Effector memory CD8-positive, alpha-beta T cell (primary cell): ENCODE data around the gene ERCC6L2.

Experiments
- ATAC-seq: fragments of 150-1000 bp; cut with Tn5 transposase; replicated peaks from 2 replicates; pipeline ENCODE4 v1.10.0; 2021; ENCODE audit warnings: mild to moderate bottlenecking, moderate library complexity
- DNase-seq, 3 experiments: peaks; one replicate each; pipeline ENCODE4 v3.0.0; 2021
- H3K27ac Mint-ChIP-seq, 2 donors: one replicate each; pipeline ENCODE4 v1.8.0; 2022; ENCODE audit warnings: mild to moderate bottlenecking in 2 of 2, mixed read lengths in 2 of 2, moderate library complexity in 2 of 2
- H3K27me3 Mint-ChIP-seq, 2 donors: one replicate each; pipeline ENCODE4 v1.8.0; 2022; ENCODE audit warnings: mixed read lengths in 2 of 2
- H3K36me3 Mint-ChIP-seq: one replicate; pipeline ENCODE4 v1.8.0; 2022; ENCODE audit warnings: mild to moderate bottlenecking, moderate library complexity, mixed read lengths; ENCODE audit not compliant: insufficient read depth
- H3K4me1 Mint-ChIP-seq, 2 donors: one replicate each; pipeline ENCODE4 v1.8.0; 2022; ENCODE audit warnings: low read depth in 2 of 2, mixed read lengths in 2 of 2
- H3K4me3 Mint-ChIP-seq, 2 donors: one replicate each; pipeline ENCODE4 v1.8.0; 2022; ENCODE audit warnings: mild to moderate bottlenecking in 2 of 2, mixed read lengths in 2 of 2, moderate library complexity in 2 of 2
- H3K9me3 Mint-ChIP-seq, 2 donors: one replicate each; pipeline ENCODE4 v1.8.0; 2022; ENCODE audit warnings: mixed read lengths in 2 of 2

The ERCC6L2 gene

DNA sequence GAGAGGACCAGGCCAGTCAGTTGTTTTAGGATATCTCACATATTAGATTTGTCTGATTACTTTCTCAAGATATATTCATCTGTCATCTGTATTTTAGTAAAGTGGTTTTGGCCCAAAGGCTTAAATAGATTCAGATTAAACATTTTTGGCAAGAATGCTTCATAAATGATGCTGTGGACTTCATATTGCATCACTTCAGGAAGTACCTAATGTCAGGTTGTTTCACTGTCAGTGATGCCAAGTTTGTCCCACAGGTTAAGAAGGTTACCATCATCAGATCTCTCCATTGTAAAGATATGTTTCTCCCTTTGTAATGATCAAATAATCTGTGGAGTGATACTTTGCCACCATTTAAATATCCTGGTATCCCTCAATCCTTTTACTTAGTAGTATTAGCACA is 37.3 kb downstream of the ERCC6L2 start:
- Mint-ChIP-seq H3K27me3 (no peaks in the 10 kb centered on the region), H3K4me3 (no peak overlapping the region), H3K9me3 (no peaks in the 10 kb centered on the region), H3K36me3 (peaks cover 31% of the 10 kb centered on the region), H3K4me1 (peaks cover 4 to 8% of the 10 kb centered on the region in 2 donors), H3K27ac (no peak overlapping the region)
- DNase-seq (no peak), ATAC-seq (no peak)

DNA sequence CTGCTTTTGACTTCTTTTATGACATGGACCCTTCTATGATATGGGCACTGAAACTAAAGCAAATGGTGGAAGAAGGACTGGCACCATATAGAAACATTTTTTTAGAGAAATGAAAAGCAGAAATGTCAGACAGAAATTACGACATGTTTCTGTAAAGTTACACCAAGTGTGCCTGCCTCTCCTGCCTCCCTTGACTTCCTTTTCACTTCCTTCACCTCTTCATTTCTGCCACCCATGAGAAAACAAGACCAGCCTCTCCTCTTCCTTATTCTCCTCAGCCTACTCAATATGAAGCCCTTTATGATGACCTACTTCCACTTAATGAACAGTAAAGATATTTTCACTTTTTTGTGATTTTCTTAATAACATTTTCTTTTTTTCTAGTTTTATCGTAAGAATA is 44.5 kb downstream of the ERCC6L2 start:
- Mint-ChIP-seq H3K36me3 (peaks cover 43% of the 10 kb centered on the region), H3K9me3 (no peaks in the 10 kb centered on the region), H3K4me1 (peaks cover 1 to 2% of the 10 kb centered on the region in 2 donors), H3K27ac (no peak overlapping the region), H3K27me3 (no peaks in the 10 kb centered on the region), H3K4me3 (no peak overlapping the region)
- DNase-seq (no peak), ATAC-seq (no peak)

DNA sequence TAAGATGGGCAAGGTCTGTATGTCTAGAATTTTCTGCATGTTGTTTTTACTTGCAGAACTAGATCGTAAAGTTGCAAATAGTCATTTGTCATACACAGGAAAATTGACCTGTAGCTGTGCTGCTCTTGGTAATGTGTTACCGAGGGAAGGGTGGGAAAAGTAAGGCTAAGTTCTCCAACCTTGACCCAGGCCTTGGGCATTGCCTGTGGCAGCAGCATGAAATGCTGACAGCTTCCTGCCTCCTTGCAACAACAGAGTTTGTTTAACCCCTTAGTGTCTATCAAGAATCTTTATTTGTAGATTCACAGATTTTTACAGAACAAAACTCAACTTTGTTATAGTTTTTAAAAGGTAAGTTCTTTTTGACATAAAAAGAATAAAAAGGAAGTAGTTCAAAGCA is 48.3 kb downstream of the ERCC6L2 start:
- H3K4me1 Mint-ChIP-seq, result no peaks in the 10 kb centered on the region
- no peaks in the 10 kb centered on the region for H3K27me3 Mint-ChIP-seq
- DNase-seq (no peak), ATAC-seq (no peak)
- peaks cover 20% of the 10 kb centered on the region for H3K36me3 Mint-ChIP-seq
- no peak overlapping the region for H3K4me3 Mint-ChIP-seq
- no peak overlapping the region for H3K27ac Mint-ChIP-seq
- H3K9me3 Mint-ChIP-seq, result no peaks in the 10 kb centered on the region

DNA sequence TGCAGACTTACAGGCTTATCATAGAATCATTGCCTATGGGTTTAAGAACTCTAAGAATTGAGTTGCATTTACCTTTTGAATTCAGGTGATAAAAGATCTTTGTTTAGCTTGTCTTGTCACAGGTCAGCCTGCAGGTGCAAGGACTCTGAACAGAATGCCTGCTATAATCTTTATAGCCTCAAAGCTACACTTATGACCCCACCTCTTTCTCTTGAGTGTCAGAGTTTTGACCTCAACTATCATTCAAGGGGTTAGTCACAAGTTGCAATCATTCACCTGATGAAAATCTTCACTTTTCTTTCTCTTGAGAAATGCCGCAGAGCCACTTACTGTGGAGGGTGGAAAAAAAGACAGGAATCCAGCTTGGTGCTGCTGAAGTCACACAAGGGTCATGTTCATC is 49.5 kb downstream of the ERCC6L2 start:
- no peak overlapping the region for H3K4me3 Mint-ChIP-seq

DNA sequence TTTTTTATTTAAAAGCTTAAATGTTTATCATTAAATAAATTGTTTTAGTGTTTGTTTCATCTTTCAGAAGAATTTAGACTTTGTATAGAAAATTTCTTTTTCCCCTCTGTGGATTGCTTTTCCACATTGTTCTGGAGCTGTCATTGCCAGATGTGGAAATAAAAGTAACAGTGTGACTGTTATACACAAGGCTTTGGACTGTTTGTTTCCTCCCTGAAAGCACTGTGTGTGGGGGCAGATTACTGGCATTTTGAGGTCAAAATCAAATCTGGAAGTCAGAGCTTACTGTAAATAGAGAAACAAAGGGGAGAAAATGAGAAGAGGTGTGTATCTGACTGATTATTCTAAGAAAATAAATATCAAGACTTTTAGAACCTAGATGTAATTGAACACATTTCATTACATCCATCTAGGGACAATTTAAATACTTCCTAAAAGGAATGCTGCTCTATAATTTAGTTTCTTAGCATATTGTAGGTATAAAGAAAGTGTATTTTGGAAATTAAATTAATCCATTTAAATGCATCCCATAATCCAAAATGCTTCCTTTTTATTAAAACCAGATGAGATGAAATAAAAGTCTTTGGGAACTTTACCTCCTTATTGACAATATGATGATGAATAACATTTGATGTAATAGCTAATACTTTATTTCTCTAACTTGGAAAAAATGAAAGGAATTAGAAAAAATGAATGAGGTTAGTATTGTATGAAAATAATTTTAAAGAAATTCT is 51.9 kb downstream of the ERCC6L2 start:
- Mint-ChIP-seq H3K27ac (peak overlapping the region in 1 of 2 donors; percentile 27), H3K36me3 (peaks cover 20% of the 10 kb centered on the region), H3K27me3 (no peaks in the 10 kb centered on the region), H3K4me1 (no peaks in the 10 kb centered on the region), H3K9me3 (no peaks in the 10 kb centered on the region), H3K4me3 (no peak overlapping the region)
- ATAC-seq (no peak), DNase-seq (no peak)

More for the DNA sequence above, 49.5 kb downstream of the ERCC6L2 start:
- Mint-ChIP-seq H3K36me3 (peaks cover 26% of the 10 kb centered on the region), H3K9me3 (no peaks in the 10 kb centered on the region), H3K4me1 (no peaks in the 10 kb centered on the region), H3K27ac (no peak overlapping the region), H3K27me3 (no peaks in the 10 kb centered on the region)
- DNase-seq, result no peak
- no peak for ATAC-seq

DNA sequence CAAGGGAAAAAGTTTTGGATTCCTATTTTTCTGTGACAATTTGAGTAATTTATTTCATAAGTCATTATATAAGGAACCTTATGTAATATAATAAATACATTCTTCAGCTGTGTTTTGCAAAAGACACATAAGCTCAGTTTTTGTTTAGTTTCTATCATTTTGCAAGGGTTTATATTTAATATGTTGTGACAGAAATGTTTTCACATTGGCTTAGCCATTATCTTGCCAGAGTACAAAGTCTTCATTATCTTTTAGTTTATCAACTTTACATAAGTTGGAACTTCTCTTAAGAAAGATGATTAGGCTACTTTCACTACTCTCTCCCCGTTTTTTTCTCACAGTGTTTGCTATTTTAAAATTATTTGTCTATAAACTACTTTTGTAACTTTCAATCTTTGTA is 54.8 kb downstream of the ERCC6L2 start:
- H3K27me3 Mint-ChIP-seq, result no peaks in the 10 kb centered on the region
- H3K4me3 Mint-ChIP-seq, result no peak overlapping the region
- no peaks in the 10 kb centered on the region for H3K9me3 Mint-ChIP-seq
- H3K36me3 Mint-ChIP-seq, result peaks cover 22% of the 10 kb centered on the region
- peak overlapping the region in 1 of 2 donors; percentile 44 for H3K27ac Mint-ChIP-seq
- ATAC-seq (no peak), DNase-seq (no peak)
- no peaks in the 10 kb centered on the region for H3K4me1 Mint-ChIP-seq

DNA sequence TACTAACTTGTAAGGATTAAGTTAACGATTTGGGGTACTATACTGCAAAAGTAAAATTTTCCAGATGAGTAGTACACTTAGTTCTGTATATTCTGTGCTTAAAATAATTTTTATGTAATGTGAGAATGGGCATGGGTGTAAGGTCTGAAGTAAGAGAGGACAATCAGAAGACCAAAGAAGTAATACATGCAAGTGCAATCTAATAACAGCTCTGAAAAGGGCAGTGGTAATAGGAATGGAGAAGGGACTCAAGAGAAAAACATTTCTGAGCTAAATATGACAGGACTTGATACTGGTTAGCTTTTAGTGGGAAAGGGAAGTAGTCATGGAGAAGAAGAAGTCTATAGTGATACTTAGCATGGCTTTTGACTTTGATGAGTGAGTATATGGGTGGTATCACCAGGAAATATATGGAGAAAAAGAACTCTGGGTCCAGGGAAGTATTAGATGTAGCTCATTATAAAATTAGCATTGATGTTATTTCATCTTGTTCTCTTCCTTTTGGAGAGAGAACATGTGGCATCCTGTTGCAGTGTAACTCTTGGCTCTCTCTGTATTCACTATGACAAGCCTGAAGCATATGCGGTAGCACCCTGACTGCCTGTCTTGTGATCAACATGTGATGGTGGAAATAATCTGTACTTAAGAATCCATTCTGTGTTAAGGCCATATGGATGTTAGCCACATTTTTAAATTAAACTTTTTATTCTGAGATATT is 60.5 kb downstream of the ERCC6L2 start:
- H3K27ac Mint-ChIP-seq, result no peak overlapping the region
- no peak for DNase-seq
- H3K9me3 Mint-ChIP-seq, result peaks cover 4 to 7% of the 10 kb centered on the region in 2 donors
- H3K4me3 Mint-ChIP-seq, result no peak overlapping the region
- H3K36me3 Mint-ChIP-seq, result peaks cover 10% of the 10 kb centered on the region
- H3K4me1 Mint-ChIP-seq, result peaks cover 0 to 2% of the 10 kb centered on the region in 2 donors
- no peak for ATAC-seq
- H3K27me3 Mint-ChIP-seq, result no peaks in the 10 kb centered on the region

DNA sequence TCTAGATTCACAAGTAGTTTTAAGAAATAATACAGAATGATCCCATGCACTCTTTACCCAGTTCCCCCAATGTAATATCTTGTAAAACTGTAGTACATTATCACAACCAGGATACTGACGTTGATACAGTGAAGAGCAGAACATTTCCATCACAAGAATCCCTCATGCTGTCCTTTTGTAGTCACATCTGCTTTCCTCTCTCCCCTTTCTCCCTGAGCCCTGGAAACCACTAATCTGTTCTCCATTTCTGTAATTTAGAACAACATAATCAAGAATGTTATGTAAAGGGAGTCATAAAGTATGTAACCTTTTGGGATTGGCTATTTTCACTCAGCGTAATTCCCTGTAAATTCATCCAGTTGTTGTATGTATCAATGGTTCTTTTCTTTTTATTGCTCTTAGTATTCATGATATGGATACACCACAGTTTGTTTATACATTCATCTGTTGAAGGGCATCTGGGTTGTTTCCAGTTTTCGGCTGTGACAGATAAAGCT is 61.1 kb downstream of the ERCC6L2 start:
- Mint-ChIP-seq H3K4me1 (peaks cover 0 to 2% of the 10 kb centered on the region in 2 donors), H3K36me3 (peaks cover 13% of the 10 kb centered on the region), H3K27me3 (no peaks in the 10 kb centered on the region), H3K27ac (no peak overlapping the region), H3K9me3 (peaks cover 4 to 7% of the 10 kb centered on the region in 2 donors), H3K4me3 (no peak overlapping the region)
- ATAC-seq (no peak), DNase-seq (no peak)

DNA sequence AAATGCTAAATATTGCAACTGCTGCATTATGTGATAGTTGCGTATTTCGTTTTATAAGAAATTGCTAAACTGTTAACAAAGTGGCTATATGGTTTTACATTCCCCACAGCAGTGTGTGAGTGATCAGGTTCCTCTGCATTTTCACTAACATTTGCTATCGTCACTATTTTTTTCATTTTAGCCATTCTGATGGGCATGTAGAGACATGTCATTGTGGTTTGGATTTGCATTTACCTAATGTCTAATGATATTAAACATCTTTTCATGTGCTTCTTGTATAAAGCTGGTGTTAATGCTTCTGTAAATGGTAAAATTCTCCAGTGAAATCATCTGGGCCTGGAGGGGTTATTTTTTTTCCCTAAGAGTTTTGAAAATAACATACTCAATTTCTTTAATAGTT is 61.6 kb downstream of the ERCC6L2 start:
- peaks cover 0 to 2% of the 10 kb centered on the region in 2 donors for H3K4me1 Mint-ChIP-seq
- ATAC-seq (no peak), DNase-seq (no peak)
- H3K27me3 Mint-ChIP-seq, result no peaks in the 10 kb centered on the region
- H3K36me3 Mint-ChIP-seq, result peaks cover 18% of the 10 kb centered on the region
- peaks cover 4 to 7% of the 10 kb centered on the region in 2 donors for H3K9me3 Mint-ChIP-seq
- no peak overlapping the region for H3K27ac Mint-ChIP-seq
- no peak overlapping the region for H3K4me3 Mint-ChIP-seq

DNA sequence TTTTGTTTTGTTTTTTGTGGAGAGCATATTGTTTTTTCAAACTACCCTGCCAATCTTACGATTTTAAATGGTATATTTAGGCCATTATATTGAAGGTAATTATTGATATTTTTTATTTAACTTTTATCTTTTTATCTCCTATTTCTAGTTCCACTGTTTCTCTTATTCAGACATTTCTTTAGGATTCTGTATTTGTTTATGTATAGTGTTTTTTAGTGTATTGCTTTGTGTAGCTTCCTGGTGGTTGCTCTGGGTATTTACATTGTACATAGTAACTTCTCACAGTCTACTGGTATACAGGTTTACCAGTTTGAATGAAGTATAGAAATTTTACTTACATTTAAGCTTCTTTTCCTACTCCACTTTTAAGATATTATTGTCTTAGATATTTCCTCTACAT is 63.2 kb downstream of the ERCC6L2 start:
- H3K4me3 Mint-ChIP-seq, result no peak overlapping the region
- ATAC-seq, result no peak
- DNase-seq, result no peak
- H3K27ac Mint-ChIP-seq, result no peak overlapping the region
- H3K9me3 Mint-ChIP-seq, result peaks cover 4 to 7% of the 10 kb centered on the region in 2 donors
- no peaks in the 10 kb centered on the region for H3K27me3 Mint-ChIP-seq
- peaks cover 0 to 2% of the 10 kb centered on the region in 2 donors for H3K4me1 Mint-ChIP-seq
- peaks cover 19% of the 10 kb centered on the region for H3K36me3 Mint-ChIP-seq

DNA sequence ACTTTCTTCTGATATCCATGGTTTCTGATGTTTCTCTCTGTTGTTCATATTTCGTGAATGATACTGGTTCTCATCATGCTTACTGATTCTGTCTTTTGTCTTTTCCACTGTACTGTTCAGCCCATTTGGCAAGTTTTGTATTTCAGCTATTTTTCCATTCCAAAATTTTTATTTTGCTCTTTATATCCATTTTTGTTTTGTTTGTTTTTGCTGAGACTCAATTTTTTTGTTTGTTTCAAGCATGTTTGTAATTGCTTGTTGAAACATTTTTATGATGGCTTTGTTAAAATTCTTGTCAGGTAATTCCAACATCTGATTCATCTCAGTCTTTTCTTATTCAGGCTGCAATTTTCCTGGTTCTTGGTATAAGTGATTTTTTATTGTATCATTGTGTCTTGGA is 64.0 kb downstream of the ERCC6L2 start:
- Mint-ChIP-seq H3K9me3 (peaks cover 4 to 7% of the 10 kb centered on the region in 2 donors), H3K36me3 (peaks cover 22% of the 10 kb centered on the region), H3K4me3 (no peak overlapping the region), H3K4me1 (peaks cover 0 to 2% of the 10 kb centered on the region in 2 donors), H3K27ac (no peak overlapping the region), H3K27me3 (no peaks in the 10 kb centered on the region)
- ATAC-seq (no peak), DNase-seq (no peak)

DNA sequence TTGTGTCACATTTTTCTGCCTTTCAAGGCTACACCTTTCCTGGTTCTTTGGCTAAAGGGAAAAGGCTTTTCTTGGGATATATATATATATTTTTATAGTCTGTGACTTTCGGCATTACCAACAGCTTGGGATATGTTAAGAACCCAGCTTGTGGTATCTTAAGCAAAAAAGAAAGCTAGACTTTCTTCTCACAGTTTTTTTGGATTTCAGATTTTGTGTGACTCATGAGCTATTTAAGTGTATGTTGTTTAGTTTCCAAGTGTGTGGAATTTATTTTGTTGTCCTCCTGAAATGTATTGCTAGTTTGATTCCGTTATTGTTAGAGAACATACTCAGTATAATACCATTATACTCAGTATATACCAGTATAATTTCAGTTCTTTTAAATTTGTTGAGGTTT is 64.8 kb downstream of the ERCC6L2 start:
- Mint-ChIP-seq H3K36me3 (peaks cover 27% of the 10 kb centered on the region), H3K9me3 (peaks cover 4 to 7% of the 10 kb centered on the region in 2 donors), H3K27ac (no peak overlapping the region), H3K4me3 (no peak overlapping the region), H3K27me3 (no peaks in the 10 kb centered on the region), H3K4me1 (peaks cover 0 to 2% of the 10 kb centered on the region in 2 donors)
- no peak for ATAC-seq
- DNase-seq, result no peak

DNA sequence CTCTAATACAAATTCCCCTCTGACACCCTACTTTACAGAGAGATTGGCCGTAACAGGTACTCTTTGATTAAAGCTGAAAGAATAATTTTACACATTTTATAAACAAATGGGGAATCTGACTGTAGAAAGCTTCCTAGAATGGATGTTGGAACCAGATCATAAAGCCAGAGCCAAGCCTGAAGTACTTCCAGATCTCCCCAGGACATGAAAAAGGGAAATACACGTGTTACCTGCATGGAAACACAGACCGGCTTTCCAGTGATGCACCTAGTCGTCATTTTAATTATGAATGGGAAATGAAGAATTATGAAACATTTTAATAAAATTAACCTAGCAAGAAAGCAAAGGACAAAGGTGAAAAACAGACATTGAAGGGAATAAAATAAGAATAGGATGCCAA is 66.5 kb downstream of the ERCC6L2 start:
- DNase-seq (no peak), ATAC-seq (no peak)
- peaks cover 31% of the 10 kb centered on the region for H3K36me3 Mint-ChIP-seq
- peaks cover 4 to 7% of the 10 kb centered on the region in 2 donors for H3K9me3 Mint-ChIP-seq
- peaks cover 0 to 2% of the 10 kb centered on the region in 2 donors for H3K4me1 Mint-ChIP-seq
- H3K4me3 Mint-ChIP-seq, result no peak overlapping the region
- H3K27me3 Mint-ChIP-seq, result no peaks in the 10 kb centered on the region
- H3K27ac Mint-ChIP-seq, result no peak overlapping the region

DNA sequence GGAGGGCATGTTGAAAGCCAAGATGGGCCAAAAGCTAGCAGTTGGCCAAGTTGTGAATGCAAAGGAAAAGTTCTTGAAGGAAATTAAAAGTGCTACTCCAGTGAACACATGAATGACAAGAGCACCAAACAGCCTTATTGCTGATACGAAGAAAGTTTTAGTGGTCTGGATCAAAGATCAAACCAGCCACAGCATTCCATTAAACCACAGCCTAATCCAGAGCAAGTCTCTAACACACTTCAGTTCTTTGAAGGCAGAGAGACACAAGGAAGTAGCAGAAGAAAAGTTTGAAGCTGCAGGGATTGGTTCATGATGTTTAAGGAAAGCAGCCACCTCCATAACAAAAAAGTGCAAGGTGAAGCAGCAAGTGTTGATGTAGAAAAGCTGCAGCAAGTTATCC is 71.6 kb downstream of the ERCC6L2 start:
- peaks cover 3 to 10% of the 10 kb centered on the region in 2 donors for H3K4me1 Mint-ChIP-seq

More for the DNA sequence above, 71.6 kb downstream of the ERCC6L2 start:
- ATAC-seq, result no peak
- Mint-ChIP-seq H3K27me3 (no peaks in the 10 kb centered on the region), H3K9me3 (no peaks in the 10 kb centered on the region), H3K36me3 (peaks cover 26% of the 10 kb centered on the region), H3K4me3 (no peak overlapping the region), H3K27ac (no peak overlapping the region)
- DNase-seq, result no peak
